Ovary (tissue), 10 donors: ENCODE data around the gene STIP1. TPM values are rescaled to one million over a fixed set of nuclear protein-coding genes. Genes with fewer than 3 reads are reported as not detected.
A peak's percentile ranks its signal among the peaks of the same experiment; 100 is the strongest.

Experiments
- DNase-seq, 5 donors: peaks; one replicate each; pipeline ENCODE4 v3.0.0-alpha.2; 2019 to 2020
- H3K27ac ChIP-seq, 2 donors: fragments of 200-600 bp; one replicate each; pipeline versions ENCODE4 v1.5.1 to v1.8.0; 2019 to 2022
- H3K27me3 ChIP-seq: fragments of 200-600 bp; one replicate; pipeline ENCODE4 v1.8.0; 2022
- H3K36me3 ChIP-seq: fragments of 200-600 bp; sonication (generic); one replicate; pipeline ENCODE4 v1.5.1; 2019
- H3K4me1 ChIP-seq: one replicate; pipeline ENCODE4 v1.8.1; 2013; ENCODE audit warnings: mild to moderate bottlenecking, moderate library complexity; ENCODE audit not compliant: insufficient read depth
- H3K4me3 ChIP-seq: fragments of 200-600 bp; sonication (generic); one replicate; pipeline ENCODE4 v1.5.1; 2017
- H3K9me3 ChIP-seq, 2 donors: fragments of 200-600 bp in 1 of 2; sonication (generic) in 1 of 2; one replicate each; pipeline versions ENCODE4 v1.5.1 to v1.8.1; 2013 to 2019; ENCODE audit warnings: mild to moderate bottlenecking in 1 of 2, moderate library complexity in 1 of 2
- CTCF ChIP-seq, 3 donors: fragments of 450-650 bp in 2 of 3; fragments of 200-600 bp in 1 of 3; IDR thresholded peaks; one replicate each; pipeline versions ENCODE4 v1.5.1 to v1.8.0; 2016 to 2022; ENCODE audit warnings: antibody characterized with exemption in 3 of 3, mild to moderate bottlenecking in 1 of 3
- EP300 ChIP-seq: sonication (generic); formaldehyde crosslinking; IDR thresholded peaks from one replicate; pipeline ENCODE4 v1.6.1; 2017; ENCODE audit warnings: antibody characterized with exemption
- POLR2A ChIP-seq: fragments of 450-650 bp; IDR thresholded peaks from one replicate; pipeline ENCODE4 v1.6.1; 2017; ENCODE audit warnings: antibody characterized with exemption, mild to moderate bottlenecking, moderate library complexity
- WGBS, 3 donors: extraction: QIAGEN DNeasy Blood & Tissue Kit in 1 of 3; methylation state at CpG; one replicate each; pipeline versions ENCODE4 v1.1.5 to v1.1.7; 2013 to 2017; 5-methylcytosine and 5-hydroxymethylcytosine counted together
- intact Hi-C, 4 donors: fragments of 100-400 bp; cut with DNase I; formaldehyde crosslinking; loops; one replicate each; pipeline versions ENCODE4 v1.11.0 to v1.15.1; 2022 to 2023
- long read RNA-seq, 3 donors: library from polyadenylated mRNA in 2 of 3; unstranded in 2 of 3; transcript quantifications; one replicate each; pipeline ENCODE4 v2.0.0 and lab custom pipeline, GENCODE V29; 2021 to 2026
- polyA plus RNA-seq, 2 donors: library from polyadenylated mRNA; stranded (reverse); fragments of 200-250 nt in 1 of 2; fragments of 350-450 nt in 1 of 2; fragmentation: Illumina TruSeq in 1 of 2; extraction: RNeasy Lipid Tissue Mini Kit (QIAGEN cat#74804) in 1 of 2; gene quantifications; one replicate each; pipeline ENCODE4 v1.2.3, GENCODE V29; 2013 to 2014
- total RNA-seq, 7 donors: library from RNA; depleted of rRNA in 2 of 7; stranded (reverse); fragments of >200 nt in 2 of 7; fragmentation: NEBNext Ultra II Directional in 3 of 7; extraction: Animal tissue kit (Norgen Biotek cat#: 25700) in 3 of 7; gene quantifications; one replicate each; pipeline versions ENCODE4 v1.1.0 to v1.2.4, GENCODE V29; 2016 to 2023
- donor health status: DM: no; HTN: no; CAD: no; lungs with moderate emphysema.
- donor health status: DM: no; HTN: no; CAD: no.
- donor health status: Bipolar disorder and iron deficiency.
- donor health status: DM: yes; HTN: yes; CAD: no.
- donor health status: DM: no; HTN: no; CAD: no.
- donor health status: DM: yes; HTN: yes; CAD: no.

The STIP1 gene
- total RNA-seq = 100 to 1,000 TPM in 4 of 7 donors, 10 to 100 TPM in 3; 56.8 to 178 (median 111) TPM
- polyA plus RNA-seq = 100 to 1,000 TPM in 1 of 2 donors, 10 to 100 TPM in 1; 48.4 to 238 TPM
- long read RNA-seq, donor 1, transcript STIP1-211 (5 exons, 772 nt) = minor isoform, 6 of 593 reads
- long read RNA-seq, donor 1, transcript STIP1-201 (14 exons, 2,196 nt) = major isoform, 507 of 593 reads
- long read RNA-seq, donor 1, partial matches to known transcripts = 47 of 593 reads
- long read RNA-seq, donor 1, other reads (novel, unspliced or antisense) = 33 of 593 reads
- long read RNA-seq, donor 2, transcript STIP1-201 (14 exons, 2,196 nt) = major isoform, 19 of 105 reads
- long read RNA-seq, donor 2, transcript STIP1-211 (5 exons, 772 nt) = minor isoform, 7 of 105 reads
- long read RNA-seq, donor 2, partial matches to known transcripts = 75 of 105 reads
- long read RNA-seq, donor 2, other reads (novel, unspliced or antisense) = 0 of 105 reads
- long read RNA-seq, donor 3, transcript STIP1-201 (14 exons, 2,196 nt) = major isoform, 127 of 155 reads
- long read RNA-seq, donor 3, partial matches to known transcripts = 9 of 155 reads
- long read RNA-seq, donor 3, other reads (novel, unspliced or antisense) = 16 of 155 reads

- intact Hi-C loops = no loop called here
- peak; percentile 99 to 100 (median 99) for DNase-seq
- TF ChIP-seq CTCF (IDR thresholded peaks at IDR 0.05) (peak in 2 of 3 donors; percentile 36 to 41), POLR2A (peak; percentile 47), EP300 (no peak)
- Histone ChIP-seq H3K36me3 (no peaks in the 10 kb centered on the region), H3K4me1 (peaks cover 10% of the 10 kb centered on the region), H3K27ac (peak within 1 kb of the TSS; percentile 87 to 99), H3K9me3 (no peaks in the 10 kb centered on the region), H3K27me3 (no peaks in the 10 kb centered on the region), H3K4me3 (peak within 1 kb of the TSS; percentile 72)
- 0 to 1% (median 0%) methylated on average over 38 to 74 of the region's 74 CpGs for WGBS, 3 donors
Observed at GRCh38 chr11:64185693-64186491, at the start of gene STIP1. STIP1 (plus strand) TSS chr11:64186171; CDS start chr11:64186262, 91 bp downstream.

- no peaks in the 10 kb centered on the region for H3K27me3 ChIP-seq
- H3K27ac ChIP-seq = no peak overlapping the region
- no peak overlapping the region for H3K4me3 ChIP-seq
- WGBS, 3 donors = 77 to 80% (median 79%) methylated on average over 17 of the region's 17 CpGs
- H3K9me3 ChIP-seq = no peaks in the 10 kb centered on the region
- intact Hi-C loops = no loop called here
- no peak for DNase-seq
- TF ChIP-seq CTCF (IDR thresholded peaks at IDR 0.05) (no peak), POLR2A (no peak), EP300 (no peak)
- H3K4me1 ChIP-seq = peaks cover 6% of the 10 kb centered on the region
- no peaks in the 10 kb centered on the region for H3K36me3 ChIP-seq
Observed at GRCh38 chr11:64136765-64137441, 49.1 kb upstream of the STIP1 start.

GRCh38 chr11:64138398-64138797, 47.6 kb upstream of the STIP1 start:
- Histone ChIP-seq H3K4me3 (no peak overlapping the region), H3K27ac (no peak overlapping the region), H3K9me3 (no peaks in the 10 kb centered on the region), H3K36me3 (no peaks in the 10 kb centered on the region), H3K4me1 (peaks cover 6% of the 10 kb centered on the region), H3K27me3 (no peaks in the 10 kb centered on the region)
- intact Hi-C loops = no loop called here
- TF ChIP-seq POLR2A = no peak
- TF ChIP-seq EP300 = no peak
- TF ChIP-seq CTCF (IDR thresholded peaks at IDR 0.05) = no peak
- DNase-seq = no peak
- 89 to 92% (median 90%) methylated on average over 16 of the region's 16 CpGs for WGBS, 3 donors

- H3K9me3 ChIP-seq = no peaks in the 10 kb centered on the region
- TF ChIP-seq POLR2A (no peak), CTCF (IDR thresholded peaks at IDR 0.05) (no peak), EP300 (no peak)
- no peak overlapping the region for H3K4me3 ChIP-seq
- H3K27ac ChIP-seq = no peak overlapping the region
- DNase-seq = no peak
- intact Hi-C loops = no loop called here
- H3K4me1 ChIP-seq = peaks cover 6% of the 10 kb centered on the region
- H3K27me3 ChIP-seq = no peaks in the 10 kb centered on the region
- WGBS, 3 donors = 75 to 84% (median 79%) methylated on average over 15 of the region's 15 CpGs
- no peaks in the 10 kb centered on the region for H3K36me3 ChIP-seq
Observed at GRCh38 chr11:64139049-64139448, 46.9 kb upstream of the STIP1 start.
